HepG2 (cell line): ENCODE measurements around the gene HIPK2. TPM values are rescaled to one million over a fixed set of nuclear protein-coding genes. Genes with fewer than 3 reads are reported as not detected.

Experiments used
- ATAC-seq: fragments of 200-7000 bp; cut with Tn5 transposase; 3 replicates; pipeline ENCODE4 v1.9.1; 2020; ENCODE audit warnings: mild to moderate bottlenecking, moderate library complexity
- BruUV-seq: library from RNA; stranded (reverse); fragments of 400-500 nt; replicated peaks from 2 replicates; lab custom pipeline; 2021; lab: Mats Ljungman, UMichigan
- CTCF ChIA-PET: fragments of 300-600 bp; formaldehyde crosslinking; extraction: SDS; loops from one replicate; lab custom pipeline; 2021; ENCODE audit warnings: low total read pairs, inconsistent platforms, low intra/inter-chr PET ratio; lab: Yijun Ruan, JAX
- POLR2A ChIA-PET: fragments of 350-600 bp; sonication (Branson Sonifier 250); formaldehyde crosslinking; loops from one replicate; lab custom pipeline; 2020; ENCODE audit warnings: antibody characterized with exemption, inconsistent platforms; lab: Yijun Ruan, JAX
- DNase-seq: peaks from one replicate; pipeline ENCODE4 v3.0.0-alpha.2; 2015; ENCODE audit warnings: low spot score
- FAIRE-seq: peaks from 3 replicates; lab custom pipeline; 2011; peaks lifted over from hg19 to GRCh38; lab: Jason Lieb, UNC
- H2AFZ ChIP-seq: one replicate; pipeline ENCODE4 v1.6.1; 2011; ENCODE audit warnings: low read length, inconsistent platforms
- H3K27ac ChIP-seq: fragments of 300-600 bp; 3 replicates; pipeline ENCODE4 v1.8.0; 2011; ENCODE audit warnings: mixed run types, mild to moderate bottlenecking, mixed read lengths, low read length, inconsistent platforms; ENCODE audit not compliant: insufficient read depth; ENCODE audit errors: extremely low read length
- H3K27me3 ChIP-seq, 2 experiments: fragments of 200-600 bp in 1 of 2; 2 replicates in 1 of 2; 3 replicates in 1 of 2; pipeline versions ENCODE4 v1.6.0 to v1.8.0; 2011; ENCODE audit warnings: low read length in 2 of 2, mild to moderate bottlenecking in 2 of 2, moderate library complexity in 2 of 2, inconsistent platforms in 1 of 2; ENCODE audit not compliant: insufficient read depth in 2 of 2, control insufficient read depth in 1 of 2
- H3K36me3 ChIP-seq, 2 experiments: fragments of 200-600 bp in 1 of 2; replicated peaks in 1 of 2; 2 replicates in 1 of 2; 3 replicates in 1 of 2; pipeline versions ENCODE4 v1.5.1 to v1.8.0; 2011; ENCODE audit warnings: low read length in 2 of 2, inconsistent platforms in 1 of 2; ENCODE audit not compliant: insufficient read depth in 2 of 2, control insufficient read depth in 1 of 2
- H3K4me1 ChIP-seq: 2 replicates; pipeline ENCODE4 v1.5.1; 2012; ENCODE audit warnings: low read length, inconsistent platforms; ENCODE audit not compliant: insufficient read depth
- H3K4me2 ChIP-seq: 2 replicates; pipeline ENCODE4 v1.6.0; 2011; ENCODE audit warnings: low read depth, low read length, inconsistent platforms
- H3K4me3 ChIP-seq, 3 experiments: fragments of 200-600 bp in 1 of 3; sonication (generic), shearing (Covaris generic) in 1 of 3; replicated peaks in 1 of 3; 2 replicates each; pipeline ENCODE4 v1.5.1; 2011 to 2016; ENCODE audit warnings: low read length in 3 of 3, inconsistent platforms in 2 of 3, low read depth in 2 of 3, mild to moderate bottlenecking in 2 of 3, control low read depth in 1 of 3, mixed read lengths in 1 of 3; ENCODE audit not compliant: insufficient read depth in 1 of 3
- H3K79me2 ChIP-seq: one replicate; pipeline ENCODE4 v1.6.1; 2011; ENCODE audit warnings: low read length, inconsistent platforms; ENCODE audit not compliant: insufficient read depth
- H3K9ac ChIP-seq: 2 replicates; pipeline ENCODE4 v1.6.0; 2011; ENCODE audit warnings: mild to moderate bottlenecking, low read depth, low read length, inconsistent platforms; ENCODE audit not compliant: insufficient read depth
- H3K9me3 ChIP-seq: 2 replicates; pipeline ENCODE4 v1.5.1; 2012; ENCODE audit warnings: mild to moderate bottlenecking, low read length
- H4K20me1 ChIP-seq: 2 replicates; pipeline ENCODE4 v1.6.0; 2011; ENCODE audit warnings: inconsistent platforms, mild to moderate bottlenecking, low read length, moderate library complexity; ENCODE audit not compliant: insufficient read depth
- HDAC1 ChIP-seq: sonication (generic); formaldehyde crosslinking; IDR thresholded peaks from 2 replicates; pipeline ENCODE4 v1.5.1; 2020; ENCODE audit warnings: mild to moderate bottlenecking, missing genetic modification reagents
- PITX1 ChIP-seq: sonication (generic); formaldehyde crosslinking; IDR thresholded peaks from 2 replicates; pipeline ENCODE4 v1.5.1; 2020; ENCODE audit warnings: mild to moderate bottlenecking, missing genetic modification reagents
- TRIM24 ChIP-seq: sonication (generic); formaldehyde crosslinking; IDR thresholded peaks from 2 replicates; pipeline ENCODE4 v1.8.0; 2022; ENCODE audit warnings: mild to moderate bottlenecking, missing genetic modification reagents
- ZBTB1 ChIP-seq: sonication (generic); formaldehyde crosslinking; IDR thresholded peaks from 2 replicates; pipeline ENCODE4 v1.4.0; 2020; ENCODE audit warnings: missing genetic modification reagents, borderline replicate concordance
- ZNF180 ChIP-seq: sonication (generic); formaldehyde crosslinking; IDR thresholded peaks from 2 replicates; pipeline ENCODE4 v1.4.0; 2020; ENCODE audit warnings: low read depth, missing genetic modification reagents, borderline replicate concordance
- ZSCAN30 ChIP-seq: sonication (generic); formaldehyde crosslinking; IDR thresholded peaks from 2 replicates; pipeline ENCODE4 v1.5.0; 2020; ENCODE audit warnings: mild to moderate bottlenecking, missing genetic modification reagents
- ZZZ3 ChIP-seq: sonication (generic); formaldehyde crosslinking; IDR thresholded peaks from 2 replicates; pipeline ENCODE4 v1.4.0; 2020; ENCODE audit warnings: missing genetic modification reagents, mild to moderate bottlenecking, borderline replicate concordance
- WGBS: methylation state at CpG from one replicate; pipeline ENCODE4 v1.1.6; 2017; ENCODE audit warnings: low lambda C conversion rate; 5-methylcytosine and 5-hydroxymethylcytosine counted together
- in situ Hi-C: cut with HindIII; loops from 2 replicates; pipeline ENCODE4 v1.10.0; 2017; ENCODE audit warnings: low pct_unique_long_range_greater_than_20kb; ENCODE audit not compliant: extremely low pct_ligation_motif_present
- intact Hi-C: fragments of 100-400 bp; cut with micrococcal nuclease; formaldehyde crosslinking; loops from one replicate; pipeline ENCODE4 v1.10.0; 2022; ENCODE audit not compliant: unreplicated experiment
- polyA plus RNA-seq, 8 experiments: library from polyadenylated mRNA; depleted of rRNA in 3 of 8; stranded (reverse) in 7 of 8; unstranded in 1 of 8; fragments of >200 nt; fragmentation: Illumina TruSeq in 4 of 8; extraction: Trizol in 4 of 8; gene quantifications; 2 replicates each; pipeline versions ENCODE4 v1.2.1 to v1.2.3, GENCODE V29; 2011 to 2016; ENCODE audit warnings: low read depth in 4 of 8, missing spikeins in 1 of 8, mixed read lengths in 1 of 8; ENCODE audit not compliant: insufficient read depth in 1 of 8
- total RNA-seq, 5 experiments: library from RNA; depleted of rRNA; stranded (reverse); fragments of >200 nt; fragmentation: Illumina TruSeq; extraction: Trizol; gene quantifications; 2 replicates each; pipeline ENCODE4 v1.2.3, GENCODE V29; 2016; ENCODE audit warnings: low read depth in 1 of 5
- TF ChIP-seq, protein P1 (sequence below): sonication (generic); formaldehyde crosslinking; IDR thresholded peaks from 2 replicates; pipeline ENCODE4 v1.8.1; 2023; ENCODE audit warnings: mild to moderate bottlenecking, missing genetic modification reagents
- TF ChIP-seq, protein P2 (sequence below): sonication (generic); formaldehyde crosslinking; IDR thresholded peaks from 2 replicates; pipeline ENCODE4 v1.4.0; 2020; ENCODE audit warnings: mild to moderate bottlenecking, missing genetic modification reagents
- TF ChIP-seq, protein P3 (sequence below): sonication (generic); formaldehyde crosslinking; IDR thresholded peaks from 2 replicates; pipeline ENCODE4 v1.8.1; 2023; ENCODE audit warnings: mild to moderate bottlenecking, missing genetic modification reagents, borderline replicate concordance

HIPK2 gene
- total and polyA plus RNA-seq, 2 of the 13 experiments (the other 11 are each of a cell fraction or from before 2014, with no cell fraction given) = 14.4 to 20.2 TPM

DNA sequence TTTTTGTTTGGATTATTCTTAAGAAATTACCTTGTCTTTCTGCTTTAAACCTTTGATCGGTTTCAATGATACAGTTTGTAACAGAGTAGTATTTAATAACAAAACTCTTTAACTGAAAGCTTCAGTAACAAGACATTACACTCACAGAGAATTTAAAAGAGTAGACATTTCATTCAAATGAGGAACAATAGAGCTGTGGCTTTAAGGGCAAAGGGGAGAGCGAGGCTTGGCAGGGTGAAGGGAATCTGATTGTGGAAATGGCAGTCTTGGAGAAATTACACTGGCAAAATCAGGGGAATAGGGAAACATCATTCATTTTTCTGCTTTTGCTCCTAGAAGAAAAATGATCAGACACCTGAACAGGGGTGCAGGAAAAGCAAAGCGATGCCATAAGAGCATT, 5.1 kb upstream of the HIPK2 start:
- H3K4me3 ChIP-seq = no peak overlapping the region
- WGBS = 86% methylated on average over 3 of the region's 3 CpGs
- CTCF ChIA-PET = no interaction called here
- DNase-seq (no peak), ATAC-seq (no peak), FAIRE-seq (no peak)
- H3K27me3 ChIP-seq = no peaks in the 10 kb centered on the region
- no peaks in the 10 kb centered on the region for H3K79me2 ChIP-seq
- no peak for TF ChIP-seq ZZZ3 (CRISPR knock-in tag)
- no peak for TF ChIP-seq ZSCAN30
- TF ChIP-seq, protein P1, sequence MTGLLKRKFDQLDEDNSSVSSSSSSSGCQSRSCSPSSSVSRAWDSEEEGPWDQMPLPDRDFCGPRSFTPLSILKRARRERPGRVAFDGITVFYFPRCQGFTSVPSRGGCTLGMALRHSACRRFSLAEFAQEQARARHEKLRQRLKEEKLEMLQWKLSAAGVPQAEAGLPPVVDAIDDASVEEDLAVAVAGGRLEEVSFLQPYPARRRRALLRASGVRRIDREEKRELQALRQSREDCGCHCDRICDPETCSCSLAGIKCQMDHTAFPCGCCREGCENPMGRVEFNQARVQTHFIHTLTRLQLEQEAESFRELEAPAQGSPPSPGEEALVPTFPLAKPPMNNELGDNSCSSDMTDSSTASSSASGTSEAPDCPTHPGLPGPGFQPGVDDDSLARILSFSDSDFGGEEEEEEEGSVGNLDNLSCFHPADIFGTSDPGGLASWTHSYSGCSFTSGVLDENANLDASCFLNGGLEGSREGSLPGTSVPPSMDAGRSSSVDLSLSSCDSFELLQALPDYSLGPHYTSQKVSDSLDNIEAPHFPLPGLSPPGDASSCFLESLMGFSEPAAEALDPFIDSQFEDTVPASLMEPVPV = no peak
- no peak for TF ChIP-seq ZBTB1 (CRISPR knock-in tag)
- TF ChIP-seq TRIM24 = no peak
- TF ChIP-seq HDAC1 (CRISPR knock-in tag) = no peak
- no peak for TF ChIP-seq PITX1 (CRISPR knock-in tag)
- TF ChIP-seq, protein P2, sequence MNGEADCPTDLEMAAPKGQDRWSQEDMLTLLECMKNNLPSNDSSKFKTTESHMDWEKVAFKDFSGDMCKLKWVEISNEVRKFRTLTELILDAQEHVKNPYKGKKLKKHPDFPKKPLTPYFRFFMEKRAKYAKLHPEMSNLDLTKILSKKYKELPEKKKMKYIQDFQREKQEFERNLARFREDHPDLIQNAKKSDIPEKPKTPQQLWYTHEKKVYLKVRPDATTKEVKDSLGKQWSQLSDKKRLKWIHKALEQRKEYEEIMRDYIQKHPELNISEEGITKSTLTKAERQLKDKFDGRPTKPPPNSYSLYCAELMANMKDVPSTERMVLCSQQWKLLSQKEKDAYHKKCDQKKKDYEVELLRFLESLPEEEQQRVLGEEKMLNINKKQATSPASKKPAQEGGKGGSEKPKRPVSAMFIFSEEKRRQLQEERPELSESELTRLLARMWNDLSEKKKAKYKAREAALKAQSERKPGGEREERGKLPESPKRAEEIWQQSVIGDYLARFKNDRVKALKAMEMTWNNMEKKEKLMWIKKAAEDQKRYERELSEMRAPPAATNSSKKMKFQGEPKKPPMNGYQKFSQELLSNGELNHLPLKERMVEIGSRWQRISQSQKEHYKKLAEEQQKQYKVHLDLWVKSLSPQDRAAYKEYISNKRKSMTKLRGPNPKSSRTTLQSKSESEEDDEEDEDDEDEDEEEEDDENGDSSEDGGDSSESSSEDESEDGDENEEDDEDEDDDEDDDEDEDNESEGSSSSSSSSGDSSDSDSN (CRISPR knock-in tag) = no peak
- no peak for TF ChIP-seq ZNF180 (CRISPR knock-in tag)
- TF ChIP-seq, protein P3, sequence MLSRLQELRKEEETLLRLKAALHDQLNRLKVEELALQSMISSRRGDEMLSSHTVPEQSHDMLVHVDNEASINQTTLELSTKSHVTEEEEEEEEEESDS (CRISPR knock-in tag) = no peak
- H3K9me3 ChIP-seq = no peaks in the 10 kb centered on the region
- H3K4me1 ChIP-seq = peaks cover 47% of the 10 kb centered on the region
- H3K4me2 ChIP-seq = no peak overlapping the region
- no peak overlapping the region for H3K9ac ChIP-seq
- H2AFZ ChIP-seq = no peak overlapping the region
- no peaks in the 10 kb centered on the region for H4K20me1 ChIP-seq
- H3K36me3 ChIP-seq = 0 out of 5 replicates have a peak, but pooled peaks cover 0 to 1% of the 10 kb centered on the region in 2 experiments
- POLR2A ChIA-PET = no interaction called here
- intact Hi-C loops = loop anchor here (5.0 kb wide), 1 partner anchor 34 kb away; no protein-coding TSS in a partner anchor
- H3K27ac ChIP-seq = no peak overlapping the region
- in situ Hi-C loops = no loop called here
- no TSS peak for BruUV-seq
